Endothelial cell of umbilical vein (primary cell): ENCODE data around the gene COL5A1. TPM values are rescaled to one million over a fixed set of nuclear protein-coding genes. Genes with fewer than 3 reads are reported as not detected.

Source experiments
- BruUV-seq: library from RNA; stranded (reverse); fragments of 400-500 nt; replicated peaks from 2 replicates; lab custom pipeline; 2021; lab: Mats Ljungman, UMichigan
- CTCF ChIA-PET: fragments of 300-600, 350-600 bp; sonication (Branson Sonifier 250); formaldehyde crosslinking; loops from one replicate; lab custom pipeline; 2021; ENCODE audit warnings: antibody characterized with exemption, inconsistent platforms; lab: Charles Lee
- POLR2A ChIA-PET: fragments of 300-600, 350-600 bp; sonication (Branson Sonifier 250); formaldehyde crosslinking; loops from one replicate; lab custom pipeline; 2021; ENCODE audit warnings: antibody characterized with exemption, inconsistent platforms; lab: Charles Lee
- DNase-seq: peaks from one replicate; pipeline ENCODE4 v3.0.0-alpha.2; 2011; ENCODE audit warnings: low read depth, low spot score
- FAIRE-seq: peaks from 2 replicates; lab custom pipeline; 2011; peaks lifted over from hg19 to GRCh38; lab: Jason Lieb, UNC
- H2AFZ ChIP-seq: 2 replicates; pipeline ENCODE4 v1.6.0; 2012; ENCODE audit warnings: low read depth, low read length, control low read depth, inconsistent platforms
- H3K27ac ChIP-seq: 2 replicates; pipeline ENCODE4 v1.5.1; 2011; ENCODE audit warnings: low read depth, mild to moderate bottlenecking, control low read depth, low read length, moderate library complexity; ENCODE audit not compliant: insufficient read depth
- H3K27me3 ChIP-seq, 2 experiments: 2 replicates each; pipeline versions ENCODE4 v1.6.0 to v1.6.1; 2011; ENCODE audit warnings: low read length in 2 of 2, mixed read lengths in 1 of 2; ENCODE audit not compliant: control insufficient read depth in 2 of 2, insufficient read depth in 2 of 2
- H3K36me3 ChIP-seq, 2 experiments: 2 replicates in 1 of 2; 3 replicates in 1 of 2; pipeline ENCODE4 v1.5.1; 2011; ENCODE audit warnings: low read length in 2 of 2, mild to moderate bottlenecking in 1 of 2, moderate library complexity in 1 of 2; ENCODE audit not compliant: control insufficient read depth in 2 of 2, insufficient read depth in 2 of 2; ENCODE audit errors: extremely low read depth in 1 of 2
- H3K4me1 ChIP-seq: 3 replicates; pipeline ENCODE4 v1.5.1; 2011; ENCODE audit warnings: mild to moderate bottlenecking, low read length; ENCODE audit not compliant: control insufficient read depth, insufficient read depth; ENCODE audit errors: extremely low read depth
- H3K4me2 ChIP-seq: 2 replicates; pipeline ENCODE4 v1.6.1; 2011; ENCODE audit warnings: low read length, control low read depth, mixed read lengths; ENCODE audit not compliant: insufficient read depth
- H3K4me3 ChIP-seq, 3 experiments: fragments of 200-600 bp in 1 of 3; sonication (generic), shearing (Covaris generic) in 1 of 3; replicated peaks in 1 of 3; 2 replicates each; pipeline ENCODE4 v1.5.1; 2011 to 2016; ENCODE audit warnings: control low read depth in 3 of 3, low read length in 3 of 3, mild to moderate bottlenecking in 2 of 3, inconsistent platforms in 1 of 3, low read depth in 1 of 3, moderate library complexity in 1 of 3; ENCODE audit not compliant: insufficient read depth in 1 of 3
- H3K79me2 ChIP-seq: 2 replicates; pipeline ENCODE4 v1.6.0; 2012; ENCODE audit warnings: low read length, inconsistent platforms; ENCODE audit not compliant: control insufficient read depth, insufficient read depth
- H3K9ac ChIP-seq: replicated peaks from 2 replicates; pipeline ENCODE3; 2011; ENCODE audit warnings: low read length, control low read depth; ENCODE audit not compliant: insufficient read depth; ENCODE audit errors: extremely low read depth
- H3K9me1 ChIP-seq: replicated peaks from 3 replicates; pipeline ENCODE4 v1.6.0; 2011; ENCODE audit warnings: mild to moderate bottlenecking, low read length; ENCODE audit not compliant: control insufficient read depth, insufficient read depth; ENCODE audit errors: extremely low read depth
- H3K9me3 ChIP-seq: replicated peaks from 2 replicates; pipeline ENCODE4 v1.5.1; 2012; ENCODE audit warnings: low read length, inconsistent platforms; ENCODE audit not compliant: control insufficient read depth, insufficient read depth
- H4K20me1 ChIP-seq: replicated peaks from 2 replicates; pipeline ENCODE3; 2011; ENCODE audit warnings: mild to moderate bottlenecking, low read length; ENCODE audit not compliant: control insufficient read depth, insufficient read depth; ENCODE audit errors: extremely low read depth
- EZH2 ChIP-seq: IDR thresholded peaks from 2 replicates; pipeline ENCODE4 v1.6.1; 2012; ENCODE audit warnings: borderline replicate concordance, low read depth, mild to moderate bottlenecking, moderate library complexity, low read length, inconsistent platforms; ENCODE audit not compliant: severe bottlenecking
- FOS ChIP-seq: IDR thresholded peaks from 2 replicates; pipeline ENCODE4 v1.6.1; 2011; ENCODE audit warnings: mild to moderate bottlenecking, low read length, moderate library complexity, borderline replicate concordance; ENCODE audit not compliant: insufficient read depth
- JUN ChIP-seq: IDR thresholded peaks from 2 replicates; pipeline ENCODE4 v1.6.1; 2011; ENCODE audit warnings: borderline replicate concordance, low read depth; ENCODE audit not compliant: insufficient read length, insufficient read depth
- MYC ChIP-seq: IDR thresholded peaks from one replicate; pipeline ENCODE4 v1.6.1; 2011; ENCODE audit warnings: mild to moderate bottlenecking, low read depth, low read length
- POLR2A ChIP-seq: IDR thresholded peaks from 2 replicates; pipeline ENCODE4 v1.6.1; 2012; ENCODE audit warnings: low read depth, mild to moderate bottlenecking, control low read depth, low read length
- dilution Hi-C: fragments of 300-500 bp; cut with MboI; formaldehyde crosslinking; loops from one replicate; pipeline ENCODE4 v1.15.0; 2019; ENCODE audit warnings: low sequenced_read_pairs; ENCODE audit not compliant: extremely low pct_ligation_motif_present
- intact Hi-C: fragments of 100-400 bp; cut with micrococcal nuclease; formaldehyde crosslinking; loops from one replicate; pipeline ENCODE4 v1.10.0; 2022
- polyA plus RNA-seq, 4 experiments: library from polyadenylated mRNA; depleted of rRNA in 3 of 4; stranded (reverse) in 3 of 4; unstranded in 1 of 4; fragments of >200 nt; gene quantifications; 2 replicates each; pipeline versions ENCODE4 v1.2.1 to v1.2.3, GENCODE V29; 2011 to 2012; ENCODE audit warnings: missing spikeins in 1 of 4
- total RNA-seq: library from RNA; stranded (reverse); gene quantifications from 2 replicates; pipeline ENCODE4 v1.2.3, GENCODE V29; 2021
- TF ChIP-seq, protein P1 (sequence below), 2 donors: IDR thresholded peaks; 1 replicate in 1 of 2; 2 replicates in 1 of 2; pipeline ENCODE4 v1.5.1; 2011; ENCODE audit warnings: low read length in 2 of 2, mild to moderate bottlenecking in 2 of 2, moderate library complexity in 2 of 2, control low read depth in 1 of 2, inconsistent platforms in 1 of 2, low read depth in 1 of 2; ENCODE audit not compliant: insufficient read depth in 1 of 2; ENCODE audit errors: extremely low read depth in 1 of 2
- TF ChIP-seq, protein P2 (sequence below): IDR thresholded peaks from 2 replicates; pipeline ENCODE4 v1.6.1; 2011; ENCODE audit not compliant: insufficient read depth, insufficient read length

Gene COL5A1
- total and polyA plus RNA-seq, 2 donors (not counting 3 experiments of a cell fraction or from before 2014, with no cell fraction given): 97.4 to 175 TPM

DNA sequence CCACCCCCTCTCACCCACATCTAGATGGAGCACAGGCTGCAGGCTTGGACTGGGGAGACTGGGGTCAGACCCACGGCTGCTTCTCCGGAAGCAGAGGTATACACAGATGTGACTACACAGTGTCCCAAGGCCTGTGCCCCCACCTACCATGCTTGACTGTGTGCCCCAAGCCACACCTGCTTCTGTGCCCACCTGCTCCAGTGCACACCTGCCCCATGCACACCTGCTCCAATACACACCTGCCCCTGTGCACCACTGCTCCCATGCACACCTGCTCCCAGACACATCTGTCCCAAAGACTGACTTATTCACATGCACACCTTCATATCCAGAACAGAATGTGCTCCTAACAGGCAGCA, 5.5 kb upstream of the COL5A1 start:
- dilution Hi-C loops: no loop called here
- intact Hi-C loops: no loop called here
- no peaks in the 10 kb centered on the region for H3K27me3 ChIP-seq
- H3K79me2 ChIP-seq: no peaks in the 10 kb centered on the region
- no TSS peak for BruUV-seq
- DNase-seq (no peak), FAIRE-seq (no peak)
- no peaks in the 10 kb centered on the region for H3K9me3 ChIP-seq
- no peaks in the 10 kb centered on the region for H3K9me1 ChIP-seq
- no peaks in the 10 kb centered on the region for H4K20me1 ChIP-seq
- no peak overlapping the region for H2AFZ ChIP-seq
- no peak overlapping the region for H3K27ac ChIP-seq
- no peaks in the 10 kb centered on the region for H3K36me3 ChIP-seq
- TF ChIP-seq POLR2A: no peak
- TF ChIP-seq, protein P1, sequence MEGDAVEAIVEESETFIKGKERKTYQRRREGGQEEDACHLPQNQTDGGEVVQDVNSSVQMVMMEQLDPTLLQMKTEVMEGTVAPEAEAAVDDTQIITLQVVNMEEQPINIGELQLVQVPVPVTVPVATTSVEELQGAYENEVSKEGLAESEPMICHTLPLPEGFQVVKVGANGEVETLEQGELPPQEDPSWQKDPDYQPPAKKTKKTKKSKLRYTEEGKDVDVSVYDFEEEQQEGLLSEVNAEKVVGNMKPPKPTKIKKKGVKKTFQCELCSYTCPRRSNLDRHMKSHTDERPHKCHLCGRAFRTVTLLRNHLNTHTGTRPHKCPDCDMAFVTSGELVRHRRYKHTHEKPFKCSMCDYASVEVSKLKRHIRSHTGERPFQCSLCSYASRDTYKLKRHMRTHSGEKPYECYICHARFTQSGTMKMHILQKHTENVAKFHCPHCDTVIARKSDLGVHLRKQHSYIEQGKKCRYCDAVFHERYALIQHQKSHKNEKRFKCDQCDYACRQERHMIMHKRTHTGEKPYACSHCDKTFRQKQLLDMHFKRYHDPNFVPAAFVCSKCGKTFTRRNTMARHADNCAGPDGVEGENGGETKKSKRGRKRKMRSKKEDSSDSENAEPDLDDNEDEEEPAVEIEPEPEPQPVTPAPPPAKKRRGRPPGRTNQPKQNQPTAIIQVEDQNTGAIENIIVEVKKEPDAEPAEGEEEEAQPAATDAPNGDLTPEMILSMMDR (IDR thresholded peaks at IDR 0.05; ENCODE audit: extremely low read depth in 1 of 2, insufficient read depth in 1 of 2, low read depth in 1 of 2, low read length in 2 of 2): no peak
- TF ChIP-seq, protein P2, sequence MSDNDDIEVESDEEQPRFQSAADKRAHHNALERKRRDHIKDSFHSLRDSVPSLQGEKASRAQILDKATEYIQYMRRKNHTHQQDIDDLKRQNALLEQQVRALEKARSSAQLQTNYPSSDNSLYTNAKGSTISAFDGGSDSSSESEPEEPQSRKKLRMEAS: no peak
- TF ChIP-seq JUN: no peak
- TF ChIP-seq EZH2: no peak
- TF ChIP-seq FOS: no peak
- no peak for TF ChIP-seq MYC
- ChIA-PET POLR2A (no interaction called here), CTCF (no interaction called here)
- H3K4me3 ChIP-seq: no peak overlapping the region
- H3K9ac ChIP-seq: no peak overlapping the region
- H3K4me1 ChIP-seq: peaks cover 4% of the 10 kb centered on the region
- no peak overlapping the region for H3K4me2 ChIP-seq
